ENCODE results near the gene SIM2.

Gene SIM2

GRCh38 chr21:36763305-36763704, 64.4 kb downstream of the SIM2 start:
- DNase-seq (ENCODE audit: low spot score): no peak

GRCh38 chr21:36765229-36765628, 66.3 kb downstream of the SIM2 start:
- no peak for DNase-seq (ENCODE audit: low spot score)

DNA sequence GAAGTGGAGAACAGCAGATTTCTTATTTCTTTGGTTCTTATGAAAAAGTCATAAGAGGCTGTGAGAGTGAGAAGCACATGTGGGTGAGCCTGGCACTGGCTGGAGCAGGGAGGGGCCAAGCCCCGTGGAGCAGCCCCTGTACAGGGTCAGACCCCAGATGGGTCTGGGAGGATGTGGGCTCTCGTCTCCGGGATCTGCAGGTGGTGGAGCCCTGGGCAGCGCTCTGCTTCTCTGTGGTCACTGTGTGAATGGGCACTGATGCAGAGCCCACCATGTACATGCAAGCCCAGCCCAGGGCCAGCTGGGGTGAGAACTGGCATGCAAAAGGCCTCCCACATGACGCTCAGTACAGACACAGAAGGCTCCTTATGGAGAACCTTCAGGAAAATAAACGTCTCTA, 67.6 kb downstream of the SIM2 start:
- no peak for DNase-seq (ENCODE audit: low spot score)

GRCh38 chr21:36767096-36767495, 68.2 kb downstream of the SIM2 start:
- DNase-seq (ENCODE audit: low spot score): no peak

GRCh38 chr21:36768496-36768895, 69.6 kb downstream of the SIM2 start:
- DNase-seq (ENCODE audit: low spot score): no peak

DNA sequence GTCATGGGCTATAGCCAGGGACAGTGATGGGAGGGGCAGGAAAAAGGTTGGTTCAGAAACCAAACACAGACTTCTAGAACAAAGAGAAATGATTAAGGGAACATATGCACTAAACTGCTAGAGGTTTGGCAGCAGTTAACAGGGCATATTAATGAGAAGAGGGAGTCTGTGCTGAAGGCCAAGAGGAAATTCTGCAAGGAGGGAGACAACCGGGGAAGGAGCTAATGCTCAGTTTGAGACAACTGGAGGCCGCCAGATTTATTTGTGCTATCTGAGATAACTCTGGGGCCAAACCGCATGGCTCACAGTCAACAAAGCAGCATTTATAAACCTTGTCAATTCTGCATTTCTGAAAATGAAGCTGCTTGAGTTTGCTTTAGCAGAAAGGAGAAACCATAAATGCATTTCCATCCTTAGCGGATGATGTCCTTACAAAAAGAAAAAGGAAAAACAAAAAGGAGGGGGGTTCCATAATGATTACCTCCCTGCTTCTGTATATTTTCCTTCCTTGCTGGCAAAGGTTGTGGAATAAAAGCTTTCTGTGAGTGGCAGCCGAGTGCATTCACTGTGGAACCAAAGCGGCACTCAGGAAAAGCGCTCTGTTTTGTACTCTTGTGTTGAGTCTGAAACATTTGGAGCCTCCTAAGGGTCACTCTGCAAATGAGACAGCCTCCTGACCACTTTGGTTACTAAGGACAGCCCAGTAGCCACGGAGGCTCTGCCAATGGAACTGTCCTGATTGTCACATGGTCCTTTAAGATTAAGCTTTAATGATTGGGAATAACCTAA, 70.3 kb downstream of the SIM2 start:
- no peak for DNase-seq (ENCODE audit: low spot score)

DNA sequence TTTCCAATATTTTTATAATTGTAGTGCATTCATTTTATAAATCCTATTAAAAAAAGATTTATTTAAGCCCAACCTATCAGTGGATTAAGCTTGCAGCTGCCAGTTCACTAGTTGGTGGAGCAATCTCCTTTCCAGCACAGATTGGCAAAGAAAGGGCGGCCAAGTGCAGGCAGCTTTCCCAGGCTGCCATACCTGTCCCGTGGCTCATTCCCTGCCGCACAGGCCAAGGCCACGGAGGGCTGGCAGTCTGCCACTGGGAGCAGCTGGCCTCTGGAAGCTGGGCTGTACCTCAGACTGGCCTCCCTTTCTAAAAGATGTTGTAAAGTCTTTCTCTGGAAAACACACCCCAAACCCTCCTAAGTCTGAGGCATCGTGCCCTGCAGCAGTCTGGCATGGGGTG, 74.2 kb downstream of the SIM2 start:
- no peak for DNase-seq (ENCODE audit: low spot score)

DNA sequence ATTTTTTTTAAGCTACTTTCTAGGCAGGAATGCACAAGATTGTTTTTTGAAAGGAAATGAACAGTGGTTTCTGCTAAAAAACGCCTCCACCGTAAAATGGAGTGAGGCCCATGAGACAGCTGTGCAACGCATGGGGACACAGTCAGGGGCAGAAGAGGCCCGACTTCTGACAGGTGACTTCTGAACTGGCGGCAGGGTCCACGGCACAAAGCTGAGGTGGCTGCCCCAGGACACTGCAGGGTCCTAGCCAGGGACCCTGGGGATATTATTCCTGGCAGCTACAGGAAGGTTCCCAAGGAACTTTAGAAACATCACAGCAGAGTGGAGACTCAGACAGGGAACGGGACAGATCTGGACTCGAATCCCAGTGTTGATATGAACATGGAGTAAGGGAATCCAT, 75.1 kb downstream of the SIM2 start:
- DNase-seq (ENCODE audit: low spot score): no peak

DNA sequence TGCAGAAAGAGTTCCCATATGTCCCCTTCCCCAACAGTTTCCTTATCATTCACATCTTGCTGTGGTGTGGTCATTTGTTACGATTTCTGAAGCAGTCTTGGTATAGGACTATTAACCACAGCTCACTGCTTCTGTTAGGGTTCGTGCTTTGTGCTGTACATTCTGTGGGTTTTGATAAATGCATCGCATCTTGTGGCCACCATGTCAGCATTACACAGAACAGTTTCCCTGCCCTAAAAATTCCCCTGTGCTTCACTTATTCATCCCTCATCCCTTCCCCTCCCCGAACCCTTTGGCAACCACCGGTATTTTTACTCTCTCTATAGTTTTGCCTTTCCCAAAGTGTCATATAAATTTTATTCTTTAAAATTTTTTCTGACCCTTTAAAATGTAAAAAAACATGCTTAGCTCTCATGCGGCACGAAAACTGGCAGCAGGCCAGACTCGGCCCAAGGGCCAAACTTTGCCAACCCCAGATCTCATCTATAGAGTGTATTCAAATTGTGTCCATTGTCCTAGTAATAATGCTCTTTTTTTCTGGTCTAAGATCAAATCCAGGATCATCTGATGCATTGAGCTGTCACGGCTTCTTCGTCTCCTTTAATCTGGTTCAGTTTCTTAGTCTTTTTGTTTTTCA, 78.2 kb downstream of the SIM2 start:
- DNase-seq (ENCODE audit: low spot score): no peak

- no peak for DNase-seq (ENCODE audit: low spot score)
These were observed 81.9 kb downstream of the SIM2 start for GRCh38 chr21:36780861-36781260.

DNA sequence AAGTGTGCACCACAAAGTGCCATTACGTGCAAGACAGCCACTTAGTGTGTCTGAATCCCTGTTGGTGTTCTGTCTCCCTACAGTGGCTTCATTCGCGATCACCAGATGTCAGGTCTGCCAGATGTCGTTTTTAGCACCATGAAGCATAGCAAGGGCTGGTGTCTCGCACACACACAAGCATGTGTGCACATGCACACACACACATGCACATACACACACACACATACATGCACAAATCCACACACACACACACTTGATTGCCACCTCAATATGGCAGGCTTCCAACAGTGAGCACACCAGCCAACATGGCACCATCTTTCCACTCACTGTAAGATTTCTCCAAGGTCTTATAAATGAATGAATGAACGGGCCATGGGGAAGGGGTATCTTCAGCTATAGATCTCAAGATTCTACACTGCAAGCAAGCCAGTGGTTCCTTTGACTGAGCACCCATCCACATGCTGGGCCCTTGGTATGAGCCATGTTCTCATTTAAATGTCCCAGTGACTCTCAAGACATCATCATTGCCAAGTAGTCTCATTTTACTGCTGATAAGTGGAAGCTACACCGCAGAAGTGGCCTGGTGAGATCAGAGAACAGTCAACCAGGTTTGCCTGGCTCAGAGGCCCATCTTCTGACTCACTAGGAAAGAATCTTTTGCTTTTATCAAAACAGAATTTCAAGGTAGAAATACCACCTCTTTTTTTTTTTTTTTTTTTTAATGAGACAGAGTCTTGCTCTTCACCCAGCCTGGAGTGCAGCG, 84.9 kb downstream of the SIM2 start:
- no peak for DNase-seq (ENCODE audit: low spot score)

DNA sequence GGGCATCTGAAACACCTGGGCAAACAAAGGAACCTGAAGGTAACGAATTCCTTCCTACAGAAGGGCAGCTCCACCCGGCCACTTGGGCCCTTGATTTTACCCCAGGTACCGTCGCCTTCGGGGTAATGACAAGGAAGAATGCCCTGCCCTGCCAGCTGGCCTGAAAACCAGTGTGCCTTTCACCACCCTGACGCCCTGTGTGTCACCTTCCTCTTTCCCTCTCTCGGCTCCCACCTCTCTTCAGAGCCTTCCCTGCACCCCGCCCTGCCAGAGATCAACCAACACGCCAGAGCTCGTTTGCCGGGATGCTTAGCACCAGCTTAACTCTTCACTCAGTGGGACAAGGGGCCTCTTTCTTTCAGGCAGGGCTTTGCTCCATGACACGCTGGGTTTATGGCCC, 86.0 kb downstream of the SIM2 start:
- no peak for DNase-seq (ENCODE audit: low spot score)

GRCh38 chr21:36785615-36786014, 86.7 kb downstream of the SIM2 start:
- DNase-seq (ENCODE audit: low spot score): no peak

- no peak for DNase-seq (ENCODE audit: low spot score)
These were observed 87.3 kb downstream of the SIM2 start for GRCh38 chr21:36786186-36786585.

GRCh38 chr21:36788120-36788638, 89.3 kb downstream of the SIM2 start:
- no peak for DNase-seq (ENCODE audit: low spot score)

DNA sequence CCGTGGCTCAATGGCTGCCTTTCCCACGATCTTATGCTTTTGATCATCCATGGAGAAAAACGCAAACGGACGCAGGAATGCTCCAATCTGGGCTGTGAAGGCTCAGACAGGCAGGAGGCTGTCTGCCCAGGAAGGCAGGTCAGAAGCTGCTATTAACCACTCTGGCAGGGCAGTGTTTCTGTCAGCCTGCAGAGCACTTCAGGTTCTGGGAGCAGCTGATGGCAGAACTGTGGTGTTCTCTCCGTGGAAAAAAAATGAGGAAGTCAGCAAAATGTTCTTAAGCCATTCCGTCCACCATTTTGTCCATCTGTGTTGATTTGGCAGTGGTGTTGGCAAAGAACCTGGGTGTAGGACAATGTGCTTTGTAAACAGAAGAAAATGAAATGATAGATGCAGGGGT, 91.7 kb downstream of the SIM2 start:
- DNase-seq (ENCODE audit: low spot score): no peak

DNA sequence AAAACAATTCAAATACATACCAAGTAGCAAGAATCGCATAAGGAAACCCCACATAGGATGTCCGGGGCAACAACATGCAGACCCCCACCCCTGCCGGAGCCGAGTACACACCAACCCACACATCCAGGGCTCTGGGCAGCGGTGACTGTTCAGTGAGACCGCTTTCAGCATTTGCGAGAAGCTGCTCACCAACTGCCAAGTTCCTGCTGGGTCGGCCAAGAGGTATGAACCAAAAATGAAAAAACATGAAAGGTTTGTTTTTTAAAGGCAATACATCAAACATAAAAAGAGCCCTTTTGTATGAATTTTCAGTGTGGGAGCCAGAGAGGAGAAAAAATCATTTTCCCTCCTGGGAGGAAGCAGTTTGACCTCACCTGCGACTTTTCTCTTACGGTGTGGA, 92.3 kb downstream of the SIM2 start:
- no peak for DNase-seq (ENCODE audit: low spot score)

GRCh38 chr21:36791695-36792470, 93.0 kb downstream of the SIM2 start:
- no peak for DNase-seq (ENCODE audit: low spot score)

- DNase-seq (ENCODE audit: low spot score): no peak
These were observed 93.6 kb downstream of the SIM2 start for GRCh38 chr21:36792505-36792967.

- DNase-seq (ENCODE audit: low spot score): no peak
These were observed 97.2 kb downstream of the SIM2 start for GRCh38 chr21:36796070-36796469.

- DNase-seq (ENCODE audit: low spot score): no peak
These were observed 99.6 kb downstream of the SIM2 start for GRCh38 chr21:36798491-36798890.

Data from CD4-positive, alpha-beta T cell treated with Interleukin-15 for 4 hours (primary cell).